IMR-90 (cell line): ENCODE results near the gene HDAC3. TPM values are rescaled to one million over a fixed set of nuclear protein-coding genes. Genes with fewer than 3 reads are reported as not detected.
A peak's percentile ranks its signal among the peaks of the same experiment; 100 is the strongest.

Experiments
- ATAC-seq: fragments of 200-7000 bp; cut with Tn5 transposase; 2 replicates; pipeline ENCODE4 v1.9.1; 2020; ENCODE audit warnings: low read depth, mild to moderate bottlenecking, moderate library complexity
- BruUV-seq: library from RNA; stranded (reverse); fragments of 400-500 nt; replicated peaks from 2 replicates; lab custom pipeline; 2021; lab: Mats Ljungman, UMichigan
- CTCF ChIA-PET: fragments of 300-600 bp; formaldehyde crosslinking; extraction: SDS; loops from one replicate; lab custom pipeline; 2021; ENCODE audit warnings: antibody characterized with exemption; lab: Yijun Ruan, JAX
- POLR2A ChIA-PET: fragments of 300-600 bp; sonication (Branson Sonifier 250); formaldehyde crosslinking; loops from one replicate; lab custom pipeline; 2022; ENCODE audit warnings: antibody characterized with exemption; ENCODE audit not compliant: unreplicated experiment; lab: Charles Lee
- DNase-seq: peaks from one replicate; pipeline ENCODE4 v3.0.0; 2013
- H2AFZ ChIP-seq: replicated peaks from 2 replicates; pipeline ENCODE3; 2013; ENCODE audit warnings: low read length, mild to moderate bottlenecking; ENCODE audit not compliant: poor library complexity
- H2AK5ac ChIP-seq: 2 replicates; pipeline ENCODE4 v1.6.1; 2013; ENCODE audit warnings: low read depth, low read length, inconsistent platforms
- H2AK9ac ChIP-seq: replicated peaks from 2 replicates; pipeline ENCODE3; 2013; ENCODE audit warnings: mild to moderate bottlenecking, low read depth, low read length, moderate library complexity; ENCODE audit not compliant: poor library complexity
- H2BK120ac ChIP-seq: 2 replicates; pipeline ENCODE4 v1.6.1; 2013; ENCODE audit warnings: low read depth, low read length, inconsistent platforms
- H2BK15ac ChIP-seq: 3 replicates; pipeline ENCODE4 v1.6.1; 2013; ENCODE audit warnings: low read depth, low read length, inconsistent platforms
- H2BK20ac ChIP-seq: 2 replicates; pipeline ENCODE4 v1.6.1; 2013; ENCODE audit warnings: low read depth, mild to moderate bottlenecking, inconsistent platforms, low read length, moderate library complexity
- H2BK5ac ChIP-seq: 2 replicates; pipeline ENCODE4 v1.6.1; 2013; ENCODE audit warnings: mild to moderate bottlenecking, low read depth, low read length, inconsistent platforms; ENCODE audit not compliant: poor library complexity, severe bottlenecking
- H3K14ac ChIP-seq: replicated peaks from 2 replicates; pipeline ENCODE4 v1.6.1; 2013; ENCODE audit warnings: low read depth, low read length, inconsistent platforms
- H3K18ac ChIP-seq: 2 replicates; pipeline ENCODE4 v1.6.1; 2013; ENCODE audit warnings: low read depth, low read length, control low read depth
- H3K23ac ChIP-seq: 2 replicates; pipeline ENCODE4 v1.6.1; 2013; ENCODE audit warnings: low read depth, low read length, inconsistent platforms
- H3K27ac ChIP-seq: 2 replicates; pipeline ENCODE4 v1.5.1; 2013; ENCODE audit warnings: mild to moderate bottlenecking, control low read depth, low read length; ENCODE audit not compliant: insufficient read depth
- H3K27me3 ChIP-seq: 2 replicates; pipeline ENCODE4 v1.6.1; 2013; ENCODE audit warnings: low read length; ENCODE audit not compliant: control insufficient read depth, insufficient read depth
- H3K36me3 ChIP-seq: 2 replicates; pipeline ENCODE4 v1.6.1; 2013; ENCODE audit warnings: low read length, mixed read lengths; ENCODE audit not compliant: control insufficient read depth, insufficient read depth
- H3K4ac ChIP-seq: 2 replicates; pipeline ENCODE4 v1.6.1; 2013; ENCODE audit warnings: low read depth, low read length, inconsistent platforms
- H3K4me1 ChIP-seq: 2 replicates; pipeline ENCODE4 v1.6.1; 2013; ENCODE audit warnings: low read length, mixed read lengths; ENCODE audit not compliant: control insufficient read depth, insufficient read depth
- H3K4me2 ChIP-seq: 2 replicates; pipeline ENCODE4 v1.6.1; 2013; ENCODE audit warnings: low read depth, mild to moderate bottlenecking, control low read depth, low read length, moderate library complexity
- H3K4me3 ChIP-seq: 2 replicates; pipeline ENCODE4 v1.5.1; 2013; ENCODE audit warnings: low read depth, mild to moderate bottlenecking, control low read depth, low read length, moderate library complexity; ENCODE audit not compliant: insufficient read depth
- H3K56ac ChIP-seq: 2 replicates; pipeline ENCODE4 v1.6.1; 2013; ENCODE audit warnings: low read length, inconsistent platforms; ENCODE audit not compliant: insufficient read depth; ENCODE audit errors: extremely low read depth
- H3K79me1 ChIP-seq, 2 experiments: 2 replicates each; pipeline ENCODE4 v1.6.1; 2013; ENCODE audit warnings: low read length in 2 of 2, inconsistent platforms in 1 of 2, low read depth in 1 of 2
- H3K9ac ChIP-seq: 2 replicates; pipeline ENCODE4 v1.6.1; 2013; ENCODE audit warnings: low read depth, low read length, control low read depth
- H3K9me1 ChIP-seq: 2 replicates; pipeline ENCODE4 v1.6.1; 2013; ENCODE audit warnings: low read length, inconsistent platforms; ENCODE audit not compliant: insufficient read depth
- H3K9me3 ChIP-seq: 2 replicates; pipeline ENCODE4 v1.6.1; 2013; ENCODE audit warnings: low read length; ENCODE audit not compliant: control insufficient read depth, insufficient read depth
- H4K20me1 ChIP-seq: 2 replicates; pipeline ENCODE4 v1.6.1; 2013; ENCODE audit warnings: low read length, inconsistent platforms; ENCODE audit not compliant: insufficient read depth
- H4K5ac ChIP-seq: 2 replicates; pipeline ENCODE4 v1.6.1; 2013; ENCODE audit warnings: mild to moderate bottlenecking, low read depth, low read length, control low read depth
- H4K8ac ChIP-seq, 2 experiments: 2 replicates each; pipeline ENCODE4 v1.6.1; 2013; ENCODE audit warnings: low read depth in 2 of 2, low read length in 2 of 2, control low read depth in 1 of 2, inconsistent platforms in 1 of 2
- H4K91ac ChIP-seq: 2 replicates; pipeline ENCODE4 v1.6.1; 2013; ENCODE audit warnings: low read depth, low read length, inconsistent platforms; ENCODE audit not compliant: insufficient read depth
- BHLHE40 ChIP-seq: fragments of 150-350 bp; IDR thresholded peaks from 2 replicates; pipeline ENCODE4 v1.6.1; 2016; ENCODE audit warnings: mild to moderate bottlenecking, low read depth, low read length
- CHD1 ChIP-seq: IDR thresholded peaks from 2 replicates; pipeline ENCODE4 v1.6.1; 2012; ENCODE audit warnings: low read depth, low read length, improper control_type of control experiment
- FOS ChIP-seq: fragments of 150-350 bp; IDR thresholded peaks from 2 replicates; pipeline ENCODE4 v1.6.1; 2016; ENCODE audit warnings: low read depth, low read length
- MAZ ChIP-seq: IDR thresholded peaks from 2 replicates; pipeline ENCODE4 v1.6.1; 2012; ENCODE audit warnings: low read depth, mild to moderate bottlenecking, low read length, improper control_type of control experiment, moderate library complexity, borderline replicate concordance
- RFX5 ChIP-seq: IDR thresholded peaks from 2 replicates; pipeline ENCODE4 v1.8.0; 2012; ENCODE audit warnings: low read depth, mild to moderate bottlenecking, low read length, moderate library complexity
- SMC3 ChIP-seq: fragments of 150-350 bp; IDR thresholded peaks from 2 replicates; pipeline ENCODE4 v1.6.1; 2016; ENCODE audit warnings: low read depth, mild to moderate bottlenecking, antibody characterized with exemption, low read length, moderate library complexity
- WGBS, 2 experiments: methylation state at CpG; one replicate each; pipeline versions ENCODE4 v1.1.5 to v1.1.7; 2013; ENCODE audit warnings: missing lambda C conversion rate in 2 of 2; ENCODE audit not compliant: insufficient read length in 1 of 2; ENCODE audit errors: extremely low coverage in 2 of 2; 5-methylcytosine and 5-hydroxymethylcytosine counted together
- dilution Hi-C: fragments of 300-500 bp; cut with HindIII; formaldehyde crosslinking; loops from one replicate; pipeline ENCODE4 v1.14.3; 2018; ENCODE audit warnings: low sequenced_read_pairs; ENCODE audit not compliant: unreplicated experiment
- in situ Hi-C: fragments of 300-500 bp; cut with MboI; formaldehyde crosslinking; loops from 3 replicates; pipeline ENCODE4 v1.14.3; 2019; ENCODE audit warnings: low sequenced_read_pairs, inconsistent platforms, mixed read lengths
- intact Hi-C: fragments of 100-400 bp; cut with micrococcal nuclease; formaldehyde crosslinking; loops from 2 replicates; pipeline ENCODE4 v1.10.0; 2022
- polyA plus RNA-seq, 3 experiments: library from polyadenylated mRNA; depleted of rRNA; stranded (reverse); fragments of >200 nt; gene quantifications; 2 replicates each; pipeline ENCODE4 v1.2.3, GENCODE V29; 2012; ENCODE audit warnings: low replicate concordance in 1 of 3
- total RNA-seq: library from RNA; depleted of rRNA; stranded (reverse); fragments of >200 nt; gene quantifications from 2 replicates; pipeline ENCODE4 v1.2.3, GENCODE V29; 2012
- TF ChIP-seq, protein P1 (sequence below): fragments of 150-350 bp; IDR thresholded peaks from 2 replicates; pipeline ENCODE4 v1.6.1; 2016; ENCODE audit warnings: low read depth, mild to moderate bottlenecking, low read length, moderate library complexity, borderline replicate concordance
- TF ChIP-seq, protein P2 (sequence below): fragments of 150-350 bp; IDR thresholded peaks from 2 replicates; pipeline ENCODE4 v1.6.1; 2017; ENCODE audit warnings: mild to moderate bottlenecking, antibody characterized with exemption, low read length, low read depth
- TF ChIP-seq, protein P3 (sequence below): conservative IDR thresholded peaks from 2 replicates; pipeline ENCODE4 v1.5.1; 2012; ENCODE audit warnings: mild to moderate bottlenecking, low read depth, low read length, improper control_type of control experiment

The HDAC3 gene
- total and polyA plus RNA-seq, 2 of the 4 experiments (the other 2 are of a cell fraction): 84.2 to 89.7 TPM

DNA sequence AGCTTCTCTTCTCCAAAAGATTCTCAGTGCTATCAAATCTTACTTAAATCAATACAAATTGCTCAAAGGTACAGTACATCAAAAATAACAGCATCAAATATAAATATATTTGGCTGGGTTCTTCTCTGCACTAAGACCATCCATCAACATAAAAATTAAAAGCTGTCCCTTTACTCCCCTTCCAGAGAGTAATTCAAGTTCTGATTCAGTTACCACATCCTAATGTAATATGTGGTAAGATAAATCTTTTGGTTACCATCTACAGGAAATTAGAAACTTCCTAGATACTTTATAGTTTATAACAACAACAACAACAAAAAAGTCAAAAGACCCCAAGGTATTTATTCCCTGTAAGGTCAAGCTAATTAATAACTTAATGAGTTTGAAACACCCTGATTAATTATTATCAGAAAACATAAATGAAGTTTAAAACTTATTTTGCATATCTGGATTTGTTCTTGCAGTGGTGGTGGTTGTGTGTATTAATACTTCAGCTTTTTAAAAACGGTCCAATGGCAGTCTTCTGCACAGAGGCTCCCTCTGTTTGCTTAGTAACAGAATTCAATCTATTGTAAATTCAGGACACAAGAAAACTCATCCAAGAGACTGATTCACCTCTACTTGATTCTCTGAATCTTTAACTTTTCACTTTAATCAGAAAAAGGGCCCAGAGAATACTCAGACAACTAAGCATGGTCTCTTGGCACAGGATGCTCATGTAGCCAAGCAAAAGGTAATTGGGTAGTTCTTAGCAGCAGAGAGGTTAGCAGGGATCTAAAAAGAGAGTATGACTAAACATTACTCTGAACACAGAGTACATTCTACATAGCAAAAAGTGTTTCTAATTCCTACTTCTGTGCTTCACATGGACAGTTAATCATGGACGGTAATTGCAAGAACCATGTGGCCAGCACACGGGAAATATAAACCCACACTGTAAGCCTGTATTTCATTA is 38.0 kb downstream of the HDAC3 start (continued):
- TF ChIP-seq, protein P1, sequence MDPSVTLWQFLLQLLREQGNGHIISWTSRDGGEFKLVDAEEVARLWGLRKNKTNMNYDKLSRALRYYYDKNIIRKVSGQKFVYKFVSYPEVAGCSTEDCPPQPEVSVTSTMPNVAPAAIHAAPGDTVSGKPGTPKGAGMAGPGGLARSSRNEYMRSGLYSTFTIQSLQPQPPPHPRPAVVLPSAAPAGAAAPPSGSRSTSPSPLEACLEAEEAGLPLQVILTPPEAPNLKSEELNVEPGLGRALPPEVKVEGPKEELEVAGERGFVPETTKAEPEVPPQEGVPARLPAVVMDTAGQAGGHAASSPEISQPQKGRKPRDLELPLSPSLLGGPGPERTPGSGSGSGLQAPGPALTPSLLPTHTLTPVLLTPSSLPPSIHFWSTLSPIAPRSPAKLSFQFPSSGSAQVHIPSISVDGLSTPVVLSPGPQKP: no peak

DNA sequence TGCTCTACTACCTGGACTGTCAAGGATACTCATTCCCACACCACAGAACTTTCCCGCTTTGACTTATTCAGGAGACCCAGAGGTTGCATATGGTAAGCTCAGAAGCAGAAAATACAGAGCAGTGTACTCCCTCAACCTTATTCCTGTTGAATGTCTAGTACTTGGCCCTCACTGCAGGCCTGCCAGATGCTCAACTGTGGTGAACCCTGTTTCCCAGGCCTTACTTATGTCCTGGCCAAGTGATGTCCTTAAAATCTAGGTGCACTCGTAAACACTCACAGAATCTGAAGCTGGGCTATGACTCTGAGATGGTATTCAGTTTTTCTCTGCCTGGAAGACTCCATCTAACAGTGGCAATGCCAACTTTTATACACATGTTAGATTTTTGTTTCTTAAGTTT is 38.8 kb downstream of the HDAC3 start:
- Histone ChIP-seq H3K56ac (no peak overlapping the region), H3K14ac (no peak overlapping the region), H3K27me3 (no peaks in the 10 kb centered on the region), H3K36me3 (no peaks in the 10 kb centered on the region; the same call in 1 of the 2 replicates), H2BK5ac (no peak overlapping the region), H3K9ac (no peak overlapping the region), H3K9me3 (no peaks in the 10 kb centered on the region), H4K91ac (no peak overlapping the region), H4K8ac (no peak overlapping the region), H4K20me1 (no peaks in the 10 kb centered on the region), H2BK20ac (no peak overlapping the region), H3K4ac (no peak overlapping the region), H2BK15ac (no peak overlapping the region), H2AFZ (no peak overlapping the region), H3K18ac (no peak overlapping the region), H3K4me1 (no peaks in the 10 kb centered on the region), H3K27ac (no peak overlapping the region), H4K5ac (no peak overlapping the region), H3K79me1 (peaks cover 21 to 45% of the 10 kb centered on the region in 2 experiments), H3K4me3 (no peak overlapping the region), H3K23ac (peak overlapping the region; percentile 54; the same call in 1 of the 2 replicates), H2AK5ac (no peak overlapping the region), H2AK9ac (no peak overlapping the region), H2BK120ac (no peak overlapping the region), H3K9me1 (no peaks in the 10 kb centered on the region; the same call in 1 of the 2 replicates), H3K4me2 (no peak overlapping the region)
- ATAC-seq (no peak), DNase-seq (no peak)
- dilution Hi-C loops: no loop called here
- BruUV-seq: no TSS peak
- ChIA-PET CTCF (interaction anchor here (2.5 kb wide), 1 partner anchor 21 kb away, joined by 9 read pairs; the partner anchor contains the start of gene DIAPH1), POLR2A (no interaction called here)
- intact Hi-C loops: no loop called here
- no CpG with 5 or more reads among the region's 2 CpGs for whole genome bisulfite sequencing, 2 experiments
- in situ Hi-C loops: loop anchor here (25.0 kb wide), 1 partner anchor 911 kb away; the partner anchor contains the start of genes HARS1 and HARS2
- no peak for TF ChIP-seq SMC3
- TF ChIP-seq, protein P1: no peak
- TF ChIP-seq, protein P2, sequence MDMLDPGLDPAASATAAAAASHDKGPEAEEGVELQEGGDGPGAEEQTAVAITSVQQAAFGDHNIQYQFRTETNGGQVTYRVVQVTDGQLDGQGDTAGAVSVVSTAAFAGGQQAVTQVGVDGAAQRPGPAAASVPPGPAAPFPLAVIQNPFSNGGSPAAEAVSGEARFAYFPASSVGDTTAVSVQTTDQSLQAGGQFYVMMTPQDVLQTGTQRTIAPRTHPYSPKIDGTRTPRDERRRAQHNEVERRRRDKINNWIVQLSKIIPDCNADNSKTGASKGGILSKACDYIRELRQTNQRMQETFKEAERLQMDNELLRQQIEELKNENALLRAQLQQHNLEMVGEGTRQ: no peak
- TF ChIP-seq CHD1: no peak
- TF ChIP-seq, protein P3, sequence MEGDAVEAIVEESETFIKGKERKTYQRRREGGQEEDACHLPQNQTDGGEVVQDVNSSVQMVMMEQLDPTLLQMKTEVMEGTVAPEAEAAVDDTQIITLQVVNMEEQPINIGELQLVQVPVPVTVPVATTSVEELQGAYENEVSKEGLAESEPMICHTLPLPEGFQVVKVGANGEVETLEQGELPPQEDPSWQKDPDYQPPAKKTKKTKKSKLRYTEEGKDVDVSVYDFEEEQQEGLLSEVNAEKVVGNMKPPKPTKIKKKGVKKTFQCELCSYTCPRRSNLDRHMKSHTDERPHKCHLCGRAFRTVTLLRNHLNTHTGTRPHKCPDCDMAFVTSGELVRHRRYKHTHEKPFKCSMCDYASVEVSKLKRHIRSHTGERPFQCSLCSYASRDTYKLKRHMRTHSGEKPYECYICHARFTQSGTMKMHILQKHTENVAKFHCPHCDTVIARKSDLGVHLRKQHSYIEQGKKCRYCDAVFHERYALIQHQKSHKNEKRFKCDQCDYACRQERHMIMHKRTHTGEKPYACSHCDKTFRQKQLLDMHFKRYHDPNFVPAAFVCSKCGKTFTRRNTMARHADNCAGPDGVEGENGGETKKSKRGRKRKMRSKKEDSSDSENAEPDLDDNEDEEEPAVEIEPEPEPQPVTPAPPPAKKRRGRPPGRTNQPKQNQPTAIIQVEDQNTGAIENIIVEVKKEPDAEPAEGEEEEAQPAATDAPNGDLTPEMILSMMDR: no peak
- no peak for TF ChIP-seq BHLHE40
- no peak for TF ChIP-seq FOS
- no peak for TF ChIP-seq RFX5
- TF ChIP-seq MAZ: no peak
